ENCODE measurements around the gene RUSF1. TPM values are rescaled to one million over a fixed set of nuclear protein-coding genes. Genes with fewer than 3 reads are reported as not detected.

The RUSF1 gene
- polyA plus RNA-seq, 1 of the 3 experiments (the other 2 are of a cell fraction): 36.5 TPM

DNA sequence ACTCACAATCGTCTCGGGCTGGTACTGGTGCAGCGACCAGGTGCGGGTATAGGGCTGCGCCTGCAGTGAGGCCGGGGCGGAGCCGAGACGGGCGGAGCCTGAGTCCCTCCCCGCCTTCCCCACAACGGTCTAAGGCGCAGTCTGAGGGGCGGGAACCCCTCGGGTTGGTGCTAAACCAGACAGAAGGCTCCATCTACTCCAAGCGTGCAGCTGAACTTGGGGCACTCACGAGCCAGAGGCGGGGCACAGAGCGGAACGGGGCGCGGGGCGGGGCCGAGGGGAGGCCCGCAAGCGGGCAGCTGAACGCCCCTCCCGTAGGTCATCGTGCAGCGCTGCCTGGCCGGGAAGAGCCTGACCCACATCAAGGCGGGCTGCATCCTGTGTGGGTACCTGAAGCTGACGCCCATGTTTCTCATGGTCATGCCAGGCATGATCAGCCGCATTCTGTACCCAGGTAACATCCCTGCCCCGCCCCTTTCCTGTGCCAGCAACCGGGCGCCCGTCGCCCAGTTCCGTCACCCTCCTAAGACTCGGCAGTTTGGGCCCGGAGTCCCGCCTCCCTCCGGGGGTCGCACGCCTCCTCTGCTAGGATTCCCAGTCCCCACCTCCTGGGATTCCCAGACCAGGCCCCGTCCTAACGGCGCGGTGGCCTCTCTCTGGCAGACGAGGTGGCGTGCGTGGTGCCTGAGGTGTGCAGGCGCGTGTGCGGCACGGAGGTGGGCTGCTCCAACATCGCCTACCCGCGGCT is 20.3 kb downstream of the RUSF1 start (continued):
- TF ChIP-seq TEAD4 (IDR thresholded peaks at IDR 0.05; ENCODE audit: borderline replicate concordance, insufficient read depth): no peak

DNA sequence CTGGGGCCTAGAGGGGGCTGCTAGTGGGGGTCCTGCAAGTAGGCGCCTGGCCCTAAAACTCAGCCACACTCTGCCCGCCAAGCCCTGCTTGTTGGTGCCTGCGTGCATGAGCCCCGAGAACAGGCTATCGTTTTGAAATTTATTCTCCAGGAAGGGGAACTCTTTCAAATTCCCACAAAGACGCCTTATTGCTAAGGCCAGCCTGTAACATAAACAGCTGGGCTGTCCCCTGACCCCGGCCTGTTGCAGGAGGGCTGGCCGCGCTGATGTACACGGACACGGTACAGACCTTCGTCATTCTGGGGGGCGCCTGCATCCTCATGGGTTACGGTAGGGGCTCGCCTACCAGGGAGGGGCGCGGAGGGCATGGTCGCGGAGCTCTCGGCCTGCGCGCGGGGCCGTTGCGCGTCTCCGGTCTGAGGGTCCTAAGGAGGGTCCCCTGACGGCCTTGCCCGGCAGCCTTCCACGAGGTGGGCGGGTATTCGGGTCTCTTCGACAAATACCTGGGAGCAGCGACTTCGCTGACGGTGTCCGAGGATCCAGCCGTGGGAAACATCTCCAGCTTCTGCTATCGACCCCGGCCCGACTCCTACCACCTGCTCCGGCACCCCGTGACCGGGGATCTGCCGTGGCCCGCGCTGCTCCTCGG is 21.0 kb downstream of the RUSF1 start:
- Histone ChIP-seq H3K9ac (no peak overlapping the region), H2AFZ (ENCODE audit: low read depth) (no peak overlapping the region; the same call in 1 of the 2 replicates), H3K9me3 (no peaks in the 10 kb centered on the region), H3K79me2 (ENCODE audit: insufficient read depth) (no peaks in the 10 kb centered on the region), H3K4me2 (peak overlapping the region; percentile 83), H3K27ac (ENCODE audit: low read depth in 2 of 2, low read length in 1 of 2) (no peak overlapping the region), H3K36me3 (replicated peaks in 1 of 2; ENCODE audit: control insufficient read depth in 1 of 2, insufficient read depth in 2 of 2, low read length in 1 of 2) (peaks cover 0 to 3% of the 10 kb centered on the region in 2 experiments), H3K27me3 (ENCODE audit: insufficient read depth) (no peaks in the 10 kb centered on the region), H3K4me3 (ENCODE audit: low read depth in 2 of 2, low read length in 1 of 2) (peak overlapping the region; percentile 50 to 57), H3F3A (replicated peaks; ENCODE audit: insufficient read depth) (peaks cover 1% of the 10 kb centered on the region), H3K4me1 (ENCODE audit: control insufficient read depth in 1 of 2, insufficient read depth in 2 of 2, low read depth in 1 of 2, low read length in 1 of 2) (peaks cover 0 to 16% of the 10 kb centered on the region in 2 experiments; a peak in 1 of 4 replicates), H3K9me2 (no peaks in the 10 kb centered on the region), H4K20me1 (ENCODE audit: insufficient read depth) (no peaks in the 10 kb centered on the region)
- POLR2A ChIA-PET: interaction anchor here (0.7 to 2.5 kb wide), 7 partner anchors 8 to 36 kb away, joined by 3 to 9 read pairs (median 6); partner anchors contain the start of gene RUSF1
- no peak for DNase-seq
- 74% methylated on average over 10 of the region's 48 CpGs for WGBS (ENCODE audit: low lambda C conversion rate)
- CTCF ChIA-PET: interaction anchor here (1.0 to 2.4 kb wide), 3 partner anchors 14 to 213 kb away, joined by 3 to 10 read pairs (median 7); no protein-coding TSS in a partner anchor
- TF ChIP-seq FOSL2 (IDR thresholded peaks at IDR 0.05; ENCODE audit: borderline replicate concordance, low read depth) (no peak), NFIC (IDR thresholded peaks at IDR 0.05; ENCODE audit: borderline replicate concordance) (no peak), GATA2 (CRISPR knock-in tag; IDR thresholded peaks at IDR 0.05) (no peak), RXRA (IDR thresholded peaks at IDR 0.05; ENCODE audit: borderline replicate concordance, low read depth) (no peak), EZH2phosphoT487 (IDR thresholded peaks at IDR 0.05; ENCODE audit: borderline replicate concordance, low read depth) (no peak), JUND (IDR thresholded peaks at IDR 0.05) (no peak), USF2 (IDR thresholded peaks at IDR 0.05; ENCODE audit: borderline replicate concordance, low read depth, low read length) (no peak), EP300 (IDR thresholded peaks at IDR 0.05; ENCODE audit: borderline replicate concordance in 1 of 2, low read depth in 1 of 2, low read length in 1 of 2) (no peak), USF1 (IDR thresholded peaks at IDR 0.05; ENCODE audit: borderline replicate concordance, low read depth) (no peak), FOXJ3 (CRISPR knock-in tag; IDR thresholded peaks at IDR 0.05) (no peak), MXI1 (IDR thresholded peaks at IDR 0.05; ENCODE audit: low read depth, low read length) (no peak)
- TF ChIP-seq, protein P1, sequence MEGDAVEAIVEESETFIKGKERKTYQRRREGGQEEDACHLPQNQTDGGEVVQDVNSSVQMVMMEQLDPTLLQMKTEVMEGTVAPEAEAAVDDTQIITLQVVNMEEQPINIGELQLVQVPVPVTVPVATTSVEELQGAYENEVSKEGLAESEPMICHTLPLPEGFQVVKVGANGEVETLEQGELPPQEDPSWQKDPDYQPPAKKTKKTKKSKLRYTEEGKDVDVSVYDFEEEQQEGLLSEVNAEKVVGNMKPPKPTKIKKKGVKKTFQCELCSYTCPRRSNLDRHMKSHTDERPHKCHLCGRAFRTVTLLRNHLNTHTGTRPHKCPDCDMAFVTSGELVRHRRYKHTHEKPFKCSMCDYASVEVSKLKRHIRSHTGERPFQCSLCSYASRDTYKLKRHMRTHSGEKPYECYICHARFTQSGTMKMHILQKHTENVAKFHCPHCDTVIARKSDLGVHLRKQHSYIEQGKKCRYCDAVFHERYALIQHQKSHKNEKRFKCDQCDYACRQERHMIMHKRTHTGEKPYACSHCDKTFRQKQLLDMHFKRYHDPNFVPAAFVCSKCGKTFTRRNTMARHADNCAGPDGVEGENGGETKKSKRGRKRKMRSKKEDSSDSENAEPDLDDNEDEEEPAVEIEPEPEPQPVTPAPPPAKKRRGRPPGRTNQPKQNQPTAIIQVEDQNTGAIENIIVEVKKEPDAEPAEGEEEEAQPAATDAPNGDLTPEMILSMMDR (IDR thresholded peaks at IDR 0.05): no peak
- TF ChIP-seq, protein P2, sequence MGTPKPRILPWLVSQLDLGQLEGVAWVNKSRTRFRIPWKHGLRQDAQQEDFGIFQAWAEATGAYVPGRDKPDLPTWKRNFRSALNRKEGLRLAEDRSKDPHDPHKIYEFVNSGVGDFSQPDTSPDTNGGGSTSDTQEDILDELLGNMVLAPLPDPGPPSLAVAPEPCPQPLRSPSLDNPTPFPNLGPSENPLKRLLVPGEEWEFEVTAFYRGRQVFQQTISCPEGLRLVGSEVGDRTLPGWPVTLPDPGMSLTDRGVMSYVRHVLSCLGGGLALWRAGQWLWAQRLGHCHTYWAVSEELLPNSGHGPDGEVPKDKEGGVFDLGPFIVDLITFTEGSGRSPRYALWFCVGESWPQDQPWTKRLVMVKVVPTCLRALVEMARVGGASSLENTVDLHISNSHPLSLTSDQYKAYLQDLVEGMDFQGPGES (IDR thresholded peaks at IDR 0.05; ENCODE audit: low read depth, low read length): no peak
